HepG2 (cell line): ENCODE measurements around the gene MRPL14. TPM values are rescaled to one million over a fixed set of nuclear protein-coding genes. Genes with fewer than 3 reads are reported as not detected.

Experiments
- DNMT3B ChIP-seq: conservative IDR thresholded peaks from 2 replicates; pipeline ENCODE4 v1.6.1; 2016; ENCODE audit warnings: missing biosample characterization, control low read depth
- ELF4 ChIP-seq: sonication (generic); formaldehyde crosslinking; IDR thresholded peaks from 2 replicates; pipeline ENCODE4 v1.5.0; 2020; ENCODE audit warnings: missing genetic modification reagents, mild to moderate bottlenecking, moderate library complexity, borderline replicate concordance
- ERF ChIP-seq: IDR thresholded peaks from 2 replicates; pipeline ENCODE4 v1.6.1; 2018; ENCODE audit warnings: missing biosample characterization, missing genetic modification reagents
- GFI1 ChIP-seq: sonication (generic); formaldehyde crosslinking; IDR thresholded peaks from 2 replicates; pipeline ENCODE4 v1.5.0; 2020; ENCODE audit warnings: missing genetic modification reagents, mild to moderate bottlenecking, borderline replicate concordance
- JUND ChIP-seq: sonication (generic); formaldehyde crosslinking; IDR thresholded peaks from 2 replicates; pipeline ENCODE4 v1.8.0; 2022; ENCODE audit warnings: mild to moderate bottlenecking, missing genetic modification reagents
- KMT2B ChIP-seq: IDR thresholded peaks from 2 replicates; pipeline ENCODE4 v1.6.1; 2016; ENCODE audit warnings: missing genetic modification reagents, missing compliant biosample characterization
- LRRFIP1 ChIP-seq: sonication (generic); formaldehyde crosslinking; conservative IDR thresholded peaks from 2 replicates; pipeline ENCODE4 v1.4.0; 2020; ENCODE audit warnings: missing genetic modification reagents
- ONECUT2 ChIP-seq: sonication (generic); formaldehyde crosslinking; IDR thresholded peaks from 2 replicates; pipeline ENCODE4 v1.4.0; 2020; ENCODE audit warnings: missing genetic modification reagents
- RCOR2 ChIP-seq: IDR thresholded peaks from 2 replicates; pipeline ENCODE4 v1.6.1; 2016; ENCODE audit warnings: missing biosample characterization, missing genetic modification reagents
- RFXANK ChIP-seq: IDR thresholded peaks from 2 replicates; pipeline ENCODE4 v1.6.1; 2016
- TEAD2 ChIP-seq: sonication (generic); formaldehyde crosslinking; IDR thresholded peaks from 2 replicates; pipeline ENCODE4 v1.9.0; 2021; ENCODE audit warnings: missing genetic modification reagents
- TFAP4 ChIP-seq: sonication (generic); IDR thresholded peaks from 2 replicates; pipeline ENCODE4 v1.6.1; 2016; ENCODE audit warnings: low read depth, borderline replicate concordance
- YEATS2 ChIP-seq: sonication (generic); formaldehyde crosslinking; IDR thresholded peaks from 2 replicates; pipeline ENCODE4 v1.4.0; 2020; ENCODE audit warnings: missing genetic modification reagents, borderline replicate concordance
- ZBTB20 ChIP-seq: sonication (generic); formaldehyde crosslinking; IDR thresholded peaks from 2 replicates; pipeline ENCODE4 v1.8.1; 2023; ENCODE audit warnings: missing genetic modification reagents, low read depth, mild to moderate bottlenecking, borderline replicate concordance
- ZBTB42 ChIP-seq: sonication (generic); formaldehyde crosslinking; IDR thresholded peaks from 2 replicates; pipeline ENCODE4 v1.5.0; 2020; ENCODE audit warnings: mild to moderate bottlenecking, missing genetic modification reagents
- ZFY ChIP-seq: sonication (generic); formaldehyde crosslinking; IDR thresholded peaks from 2 replicates; pipeline ENCODE4 v1.4.0; 2020; ENCODE audit warnings: missing genetic modification reagents
- ZMAT3 ChIP-seq: sonication (generic); formaldehyde crosslinking; conservative IDR thresholded peaks from 2 replicates; pipeline ENCODE4 v1.7.0; 2021; ENCODE audit warnings: missing genetic modification reagents
- ZNF101 ChIP-seq: sonication (generic); formaldehyde crosslinking; IDR thresholded peaks from 2 replicates; pipeline ENCODE4 v1.4.0; 2020; ENCODE audit warnings: mild to moderate bottlenecking, low read depth, missing genetic modification reagents, borderline replicate concordance
- ZNF30 ChIP-seq: sonication (generic); formaldehyde crosslinking; IDR thresholded peaks from 2 replicates; pipeline ENCODE4 v1.5.0; 2020; ENCODE audit warnings: mild to moderate bottlenecking, missing genetic modification reagents
- ZNF441 ChIP-seq: sonication (generic); formaldehyde crosslinking; IDR thresholded peaks from 2 replicates; pipeline ENCODE4 v1.7.0; 2021; ENCODE audit warnings: missing genetic modification reagents, borderline replicate concordance
- ZNF569 ChIP-seq: sonication (generic); formaldehyde crosslinking; IDR thresholded peaks from 2 replicates; pipeline ENCODE4 v1.5.0; 2020; ENCODE audit warnings: mild to moderate bottlenecking, missing genetic modification reagents, moderate library complexity, borderline replicate concordance
- polyA plus RNA-seq, 8 experiments: library from polyadenylated mRNA; depleted of rRNA in 3 of 8; stranded (reverse) in 7 of 8; unstranded in 1 of 8; fragments of >200 nt; fragmentation: Illumina TruSeq in 4 of 8; extraction: Trizol in 4 of 8; gene quantifications; 2 replicates each; pipeline versions ENCODE4 v1.2.1 to v1.2.3, GENCODE V29; 2011 to 2016; ENCODE audit warnings: low read depth in 4 of 8, missing spikeins in 1 of 8, mixed read lengths in 1 of 8; ENCODE audit not compliant: insufficient read depth in 1 of 8
- total RNA-seq, 5 experiments: library from RNA; depleted of rRNA; stranded (reverse); fragments of >200 nt; fragmentation: Illumina TruSeq; extraction: Trizol; gene quantifications; 2 replicates each; pipeline ENCODE4 v1.2.3, GENCODE V29; 2016; ENCODE audit warnings: low read depth in 1 of 5
- TF ChIP-seq, protein P1 (sequence below): sonication (generic); formaldehyde crosslinking; IDR thresholded peaks from 2 replicates; pipeline ENCODE4 v1.4.0; 2020; ENCODE audit warnings: missing genetic modification reagents
- TF ChIP-seq, protein P2 (sequence below): sonication (generic); formaldehyde crosslinking; IDR thresholded peaks from 2 replicates; pipeline ENCODE4 v1.4.0; 2020; ENCODE audit warnings: mild to moderate bottlenecking, missing genetic modification reagents

The MRPL14 gene
- total and polyA plus RNA-seq, 2 of the 13 experiments (the other 11 are each of a cell fraction or from before 2014, with no cell fraction given), result 157 to 178 TPM

GRCh38 chr6:44076356-44077213 lies 50.7 kb downstream of the MRPL14 start (continued):
- TF ChIP-seq ZFY, result peak; percentile 70
- no peak for TF ChIP-seq ZBTB20 (CRISPR knock-in tag)
- TF ChIP-seq YEATS2 (CRISPR knock-in tag), result peak; percentile 45; the same call in 1 of the 2 replicates
- no peak for TF ChIP-seq ONECUT2 (CRISPR knock-in tag)
- TF ChIP-seq ZNF101 (CRISPR knock-in tag), result no peak
- TF ChIP-seq ELF4 (CRISPR knock-in tag), result 0 out of 2 replicates have a peak, but pooled peaks have one; percentile 44
- TF ChIP-seq, protein P1, sequence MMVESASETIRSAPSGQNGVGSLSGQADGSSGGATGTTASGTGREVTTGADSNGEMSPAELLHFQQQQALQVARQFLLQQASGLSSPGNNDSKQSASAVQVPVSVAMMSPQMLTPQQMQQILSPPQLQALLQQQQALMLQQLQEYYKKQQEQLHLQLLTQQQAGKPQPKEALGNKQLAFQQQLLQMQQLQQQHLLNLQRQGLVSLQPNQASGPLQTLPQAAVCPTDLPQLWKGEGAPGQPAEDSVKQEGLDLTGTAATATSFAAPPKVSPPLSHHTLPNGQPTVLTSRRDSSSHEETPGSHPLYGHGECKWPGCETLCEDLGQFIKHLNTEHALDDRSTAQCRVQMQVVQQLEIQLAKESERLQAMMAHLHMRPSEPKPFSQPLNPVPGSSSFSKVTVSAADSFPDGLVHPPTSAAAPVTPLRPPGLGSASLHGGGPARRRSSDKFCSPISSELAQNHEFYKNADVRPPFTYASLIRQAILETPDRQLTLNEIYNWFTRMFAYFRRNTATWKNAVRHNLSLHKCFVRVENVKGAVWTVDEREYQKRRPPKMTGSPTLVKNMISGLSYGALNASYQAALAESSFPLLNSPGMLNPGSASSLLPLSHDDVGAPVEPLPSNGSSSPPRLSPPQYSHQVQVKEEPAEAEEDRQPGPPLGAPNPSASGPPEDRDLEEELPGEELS (CRISPR knock-in tag), result peak; percentile 45; the same call in 1 of the 2 replicates
- no peak for TF ChIP-seq JUND (CRISPR knock-in tag)
- peak; percentile 47; the same call in 1 of the 2 replicates for TF ChIP-seq RCOR2 (CRISPR knock-in tag)
- peak; percentile 59 for TF ChIP-seq ERF (CRISPR knock-in tag)
- TF ChIP-seq ZNF441 (CRISPR knock-in tag), result no peak
- no peak for TF ChIP-seq ZNF30 (CRISPR knock-in tag)
- no peak for TF ChIP-seq TEAD2
- no peak for TF ChIP-seq RFXANK (CRISPR knock-in tag)
- TF ChIP-seq TFAP4, result peak; percentile 94
- no peak for TF ChIP-seq ZBTB42 (CRISPR knock-in tag)
- TF ChIP-seq LRRFIP1, result no peak
- TF ChIP-seq ZNF569, result no peak
- TF ChIP-seq, protein P2, sequence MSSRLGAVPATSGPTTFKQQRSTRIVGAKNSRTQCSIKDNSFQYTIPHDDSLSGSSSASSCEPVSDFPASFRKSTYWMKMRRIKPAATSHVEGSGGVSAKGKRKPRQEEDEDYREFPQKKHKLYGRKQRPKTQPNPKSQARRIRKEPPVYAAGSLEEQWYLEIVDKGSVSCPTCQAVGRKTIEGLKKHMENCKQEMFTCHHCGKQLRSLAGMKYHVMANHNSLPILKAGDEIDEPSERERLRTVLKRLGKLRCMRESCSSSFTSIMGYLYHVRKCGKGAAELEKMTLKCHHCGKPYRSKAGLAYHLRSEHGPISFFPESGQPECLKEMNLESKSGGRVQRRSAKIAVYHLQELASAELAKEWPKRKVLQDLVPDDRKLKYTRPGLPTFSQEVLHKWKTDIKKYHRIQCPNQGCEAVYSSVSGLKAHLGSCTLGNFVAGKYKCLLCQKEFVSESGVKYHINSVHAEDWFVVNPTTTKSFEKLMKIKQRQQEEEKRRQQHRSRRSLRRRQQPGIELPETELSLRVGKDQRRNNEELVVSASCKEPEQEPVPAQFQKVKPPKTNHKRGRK, result no peak
- no peak for TF ChIP-seq DNMT3B
- TF ChIP-seq ZMAT3 (CRISPR knock-in tag), result peak; percentile 87
- peak; percentile 68; the same call in 1 of the 2 replicates for TF ChIP-seq GFI1
- TF ChIP-seq KMT2B (CRISPR knock-in tag), result no peak
